OCI-LY7 (cell line): ENCODE data around the gene C14orf132. TPM values are rescaled to one million over a fixed set of nuclear protein-coding genes. Genes with fewer than 3 reads are reported as not detected.

Source experiments
- BruUV-seq: library from RNA; stranded (reverse); fragments of 400-500 nt; replicated peaks from 2 replicates; lab custom pipeline; 2021; lab: Mats Ljungman, UMichigan
- CTCF ChIA-PET: fragments of 300-600 bp; sonication (Branson Sonifier 250); formaldehyde crosslinking; loops from one replicate; lab custom pipeline; 2022; ENCODE audit warnings: antibody characterized with exemption; ENCODE audit not compliant: unreplicated experiment; lab: Charles Lee
- POLR2A ChIA-PET: fragments of 300-600 bp; sonication (Branson Sonifier 250); formaldehyde crosslinking; loops from one replicate; lab custom pipeline; 2022; ENCODE audit warnings: antibody characterized with exemption; lab: Charles Lee
- DNase-seq: peaks from one replicate; pipeline ENCODE4 v3.0.0-alpha.2; 2015; ENCODE audit warnings: low spot score
- H2AFZ ChIP-seq: fragments of 200-600 bp; sonication (generic), shearing (Covaris generic); 2 replicates; pipeline ENCODE4 v1.6.1; 2014; ENCODE audit warnings: mild to moderate bottlenecking, antibody characterized with exemption, low read length, moderate library complexity
- H3K27ac ChIP-seq: fragments of 200-600 bp; sonication (generic); 2 replicates; pipeline ENCODE4 v1.5.1; 2014; ENCODE audit warnings: mixed run types, low read depth, mild to moderate bottlenecking, moderate library complexity, low read length, inconsistent platforms; ENCODE audit not compliant: poor library complexity, severe bottlenecking
- H3K36me3 ChIP-seq: fragments of 200-600 bp; sonication (generic); 2 replicates; pipeline ENCODE4 v1.6.1; 2014; ENCODE audit warnings: mild to moderate bottlenecking, antibody characterized with exemption, low read length, moderate library complexity, mixed read lengths; ENCODE audit not compliant: insufficient read depth
- H3K4me1 ChIP-seq: fragments of 200-600 bp; sonication (generic); 2 replicates; pipeline ENCODE4 v1.5.1; 2014; ENCODE audit warnings: mild to moderate bottlenecking, low read length; ENCODE audit not compliant: insufficient read depth, poor library complexity, severe bottlenecking
- H3K4me2 ChIP-seq: fragments of 200-600 bp; sonication (generic); 2 replicates; pipeline ENCODE4 v1.6.1; 2014; ENCODE audit warnings: mild to moderate bottlenecking, low read length
- H3K4me3 ChIP-seq: fragments of 200-600 bp; sonication (generic); 2 replicates; pipeline ENCODE4 v1.5.1; 2014; ENCODE audit warnings: mild to moderate bottlenecking, low read depth, low read length; ENCODE audit not compliant: poor library complexity, severe bottlenecking
- H3K79me2 ChIP-seq: fragments of 200-600 bp; sonication (generic); 2 replicates; pipeline ENCODE4 v1.6.1; 2016; ENCODE audit warnings: low read depth, mild to moderate bottlenecking, low read length, moderate library complexity, mixed read lengths; ENCODE audit not compliant: insufficient read depth
- H3K9me2 ChIP-seq: fragments of 200-600 bp; sonication (generic); 2 replicates; pipeline ENCODE4 v1.6.1; 2016; ENCODE audit warnings: mild to moderate bottlenecking, low read length, mixed read lengths; ENCODE audit not compliant: insufficient read depth
- H3K9me3 ChIP-seq: fragments of 200-600 bp; sonication (generic); 2 replicates; pipeline ENCODE4 v1.6.1; 2014; ENCODE audit warnings: mild to moderate bottlenecking, mixed run types, low read length, mixed read lengths
- H4K20me1 ChIP-seq: fragments of 200-600 bp; sonication (generic); 2 replicates; pipeline ENCODE4 v1.6.1; 2014; ENCODE audit warnings: mild to moderate bottlenecking, antibody characterized with exemption, low read length, moderate library complexity, mixed read lengths; ENCODE audit not compliant: insufficient read depth
- CTCF ChIP-seq: fragments of 200-600 bp; sonication (generic); conservative IDR thresholded peaks from 2 replicates; pipeline ENCODE4 v1.5.1; 2014; ENCODE audit warnings: mild to moderate bottlenecking, antibody characterized with exemption, low read length, moderate library complexity, mixed read lengths
- EZH2phosphoT487 ChIP-seq: fragments of 200-600 bp; sonication (generic); IDR thresholded peaks from 2 replicates; pipeline ENCODE4 v1.6.1; 2018; ENCODE audit warnings: low read depth, borderline replicate concordance, mild to moderate bottlenecking, mixed run types, antibody characterized with exemption, low read length, moderate library complexity, mixed read lengths
- intact Hi-C: fragments of 100-400 bp; cut with micrococcal nuclease; formaldehyde crosslinking; loops from one replicate; pipeline ENCODE4 v1.10.0; 2022; ENCODE audit not compliant: unreplicated experiment
- total RNA-seq, 2 experiments: library from RNA; depleted of rRNA in 1 of 2; stranded (reverse); fragments of >200 nt in 1 of 2; shearing (Covaris generic) in 1 of 2; gene quantifications; 2 replicates each; pipeline ENCODE4 v1.2.3, GENCODE V29; 2014 to 2022

C14orf132 gene
- total RNA-seq, 2 experiments from 2014 or later: 0.27 TPM; not detected in 1

- no peaks in the 10 kb centered on the region for H3K36me3 ChIP-seq
- BruUV-seq: no TSS peak
- no peaks in the 10 kb centered on the region for H3K9me2 ChIP-seq
- no peak overlapping the region for H3K4me3 ChIP-seq
- TF ChIP-seq EZH2phosphoT487 (no peak), CTCF (no peak)
- no peak overlapping the region for H2AFZ ChIP-seq
- H3K27ac ChIP-seq: no peak overlapping the region
- ChIA-PET POLR2A (no interaction called here), CTCF (no interaction called here)
- DNase-seq: no peak
- H4K20me1 ChIP-seq: no peaks in the 10 kb centered on the region
- H3K79me2 ChIP-seq: no peaks in the 10 kb centered on the region
- H3K9me3 ChIP-seq: no peaks in the 10 kb centered on the region
- no peaks in the 10 kb centered on the region for H3K4me1 ChIP-seq
- no peak overlapping the region for H3K4me2 ChIP-seq
- intact Hi-C loops: no loop called here
Measured at GRCh38 chr14:96080571-96080970, 41.4 kb downstream of the C14orf132 start.

GRCh38 chr14:96081224-96081623, 42.1 kb downstream of the C14orf132 start:
- ChIA-PET POLR2A (no interaction called here), CTCF (no interaction called here)
- no peak for DNase-seq
- BruUV-seq: no TSS peak
- Histone ChIP-seq H3K4me3 (no peak overlapping the region), H3K9me2 (no peaks in the 10 kb centered on the region), H3K4me1 (no peaks in the 10 kb centered on the region), H4K20me1 (no peaks in the 10 kb centered on the region), H2AFZ (no peak overlapping the region), H3K27ac (no peak overlapping the region), H3K9me3 (no peaks in the 10 kb centered on the region), H3K79me2 (no peaks in the 10 kb centered on the region), H3K36me3 (no peaks in the 10 kb centered on the region), H3K4me2 (no peak overlapping the region)
- TF ChIP-seq EZH2phosphoT487 (no peak), CTCF (no peak)
- intact Hi-C loops: no loop called here

GRCh38 chr14:96081767-96082400, 42.7 kb downstream of the C14orf132 start:
- Histone ChIP-seq H3K4me3 (no peak overlapping the region), H3K4me1 (no peaks in the 10 kb centered on the region), H3K4me2 (no peak overlapping the region), H3K9me3 (no peaks in the 10 kb centered on the region), H4K20me1 (no peaks in the 10 kb centered on the region), H3K79me2 (no peaks in the 10 kb centered on the region), H2AFZ (no peak overlapping the region), H3K9me2 (no peaks in the 10 kb centered on the region), H3K27ac (no peak overlapping the region), H3K36me3 (no peaks in the 10 kb centered on the region)
- no TSS peak for BruUV-seq
- TF ChIP-seq CTCF (no peak), EZH2phosphoT487 (no peak)
- intact Hi-C loops: no loop called here
- DNase-seq: no peak
- ChIA-PET POLR2A (no interaction called here), CTCF (no interaction called here)
